ENCODE results near the gene KCNS3. TPM values are rescaled to one million over a fixed set of nuclear protein-coding genes. Genes with fewer than 3 reads are reported as not detected.
"Not testable (repeated sequence)": the region's sequence is repeated elsewhere in the genome, so short reads cannot be mapped to it uniquely, and the experiment has no call there.

KCNS3 gene
- total and polyA plus RNA-seq, 10 donors, result 0.41 to 2.6 (median 1.0) TPM

- WGBS, 5 donors, result 73 to 90% (median 78%) methylated on average over 5 of the region's 5 CpGs
- DNase-seq, result no peak
- Histone ChIP-seq H3K27me3 (replicated peaks in 1 of 7) (no peaks in the 10 kb centered on the region), H3K4me1 (no peaks in the 10 kb centered on the region), H3K36me3 (no peaks in the 10 kb centered on the region), H3K27ac (no peak overlapping the region), H3K9me3 (no peaks in the 10 kb centered on the region), H3K4me3 (no peak overlapping the region)
- intact Hi-C loops (cut with DNase I; ENCODE audit: low total_unique reads), result no loop called here
- TF ChIP-seq, protein P1, sequence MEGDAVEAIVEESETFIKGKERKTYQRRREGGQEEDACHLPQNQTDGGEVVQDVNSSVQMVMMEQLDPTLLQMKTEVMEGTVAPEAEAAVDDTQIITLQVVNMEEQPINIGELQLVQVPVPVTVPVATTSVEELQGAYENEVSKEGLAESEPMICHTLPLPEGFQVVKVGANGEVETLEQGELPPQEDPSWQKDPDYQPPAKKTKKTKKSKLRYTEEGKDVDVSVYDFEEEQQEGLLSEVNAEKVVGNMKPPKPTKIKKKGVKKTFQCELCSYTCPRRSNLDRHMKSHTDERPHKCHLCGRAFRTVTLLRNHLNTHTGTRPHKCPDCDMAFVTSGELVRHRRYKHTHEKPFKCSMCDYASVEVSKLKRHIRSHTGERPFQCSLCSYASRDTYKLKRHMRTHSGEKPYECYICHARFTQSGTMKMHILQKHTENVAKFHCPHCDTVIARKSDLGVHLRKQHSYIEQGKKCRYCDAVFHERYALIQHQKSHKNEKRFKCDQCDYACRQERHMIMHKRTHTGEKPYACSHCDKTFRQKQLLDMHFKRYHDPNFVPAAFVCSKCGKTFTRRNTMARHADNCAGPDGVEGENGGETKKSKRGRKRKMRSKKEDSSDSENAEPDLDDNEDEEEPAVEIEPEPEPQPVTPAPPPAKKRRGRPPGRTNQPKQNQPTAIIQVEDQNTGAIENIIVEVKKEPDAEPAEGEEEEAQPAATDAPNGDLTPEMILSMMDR (IDR thresholded peaks at IDR 0.05 in 8 of 11, conservative IDR thresholded peaks at IDR 0.05 in 3 of 11), result no peak
- TF ChIP-seq POLR2A (IDR thresholded peaks at IDR 0.05) (no peak), POLR2AphosphoS5 (IDR thresholded peaks at IDR 0.05) (no peak)
These were observed 81.4 kb downstream of the KCNS3 start for GRCh38 chr2:17959833-17960232.

- H3K9me3 ChIP-seq, result no peaks in the 10 kb centered on the region
- intact Hi-C loops (cut with DNase I; ENCODE audit: low total_unique reads), result no loop called here
- H3K36me3 ChIP-seq, result no peaks in the 10 kb centered on the region
- no peaks in the 10 kb centered on the region for H3K4me1 ChIP-seq
- H3K4me3 ChIP-seq, result no peak overlapping the region
- H3K27me3 ChIP-seq (replicated peaks in 1 of 7), result peaks cover 0 to 6% (median 0%) of the 10 kb centered on the region in 7 donors
- DNase-seq, result no peak
- TF ChIP-seq POLR2AphosphoS5 (IDR thresholded peaks at IDR 0.05), result no peak
- no peak for TF ChIP-seq POLR2A (IDR thresholded peaks at IDR 0.05)
- TF ChIP-seq, protein P1 (IDR thresholded peaks at IDR 0.05 in 8 of 11, conservative IDR thresholded peaks at IDR 0.05 in 3 of 11), result no peak
- no peak overlapping the region for H3K27ac ChIP-seq
- 71 to 89% (median 84%) methylated on average over 6 of the region's 6 CpGs for WGBS, 5 donors
These were observed 82.5 kb downstream of the KCNS3 start for GRCh38 chr2:17960925-17961324.

DNA sequence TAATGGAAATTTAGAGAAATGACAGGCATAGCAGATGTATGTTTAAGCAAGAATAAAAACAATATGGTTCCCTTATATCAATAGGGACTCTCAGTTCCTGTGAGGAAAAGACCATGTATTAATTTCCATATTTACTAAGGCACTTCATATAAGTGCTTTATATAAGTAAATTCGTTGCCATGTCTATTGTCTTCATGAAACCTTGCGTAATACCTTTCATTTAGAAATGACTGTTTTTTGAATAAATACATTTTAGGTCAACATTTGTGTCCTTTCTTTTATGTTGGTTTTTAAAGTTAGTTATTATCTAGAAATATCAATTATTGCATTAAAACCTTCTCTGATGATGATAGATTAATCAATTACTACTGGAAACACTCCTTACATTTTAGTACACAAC lies 83.3 kb downstream of the KCNS3 start:
- intact Hi-C loops (cut with DNase I; ENCODE audit: low total_unique reads), result no loop called here
- peaks cover 0 to 15% (median 0%) of the 10 kb centered on the region in 7 donors for H3K27me3 ChIP-seq (replicated peaks in 1 of 7)
- 77 to 90% (median 84%) methylated on average over 2 of the region's 2 CpGs for WGBS, 5 donors

GRCh38 chr2:17962876-17963275 lies 84.4 kb downstream of the KCNS3 start:
- WGBS, 5 donors, result 12 to 16% (median 13%) methylated on average over 2 of the region's 2 CpGs
- H3K4me3 ChIP-seq, result no peak overlapping the region
- peaks cover 0 to 15% (median 0%) of the 10 kb centered on the region in 7 donors for H3K27me3 ChIP-seq (replicated peaks in 1 of 7)
- DNase-seq, result no peak
- no peak for TF ChIP-seq POLR2AphosphoS5 (IDR thresholded peaks at IDR 0.05)
- TF ChIP-seq, protein P1 (IDR thresholded peaks at IDR 0.05 in 8 of 11, conservative IDR thresholded peaks at IDR 0.05 in 3 of 11), result no peak
- TF ChIP-seq POLR2A (IDR thresholded peaks at IDR 0.05), result no peak
- intact Hi-C loops (cut with DNase I; ENCODE audit: low total_unique reads), result no loop called here
- H3K4me1 ChIP-seq, result no peaks in the 10 kb centered on the region
- no peak overlapping the region for H3K27ac ChIP-seq
- no peaks in the 10 kb centered on the region for H3K36me3 ChIP-seq
- no peaks in the 10 kb centered on the region for H3K9me3 ChIP-seq

More for the DNA sequence above, 83.3 kb downstream of the KCNS3 start:
- no peaks in the 10 kb centered on the region for H3K9me3 ChIP-seq
- TF ChIP-seq POLR2AphosphoS5 (IDR thresholded peaks at IDR 0.05), result no peak
- TF ChIP-seq, protein P1 (IDR thresholded peaks at IDR 0.05 in 8 of 11, conservative IDR thresholded peaks at IDR 0.05 in 3 of 11), result no peak
- no peak for TF ChIP-seq POLR2A (IDR thresholded peaks at IDR 0.05)
- H3K4me1 ChIP-seq, result no peaks in the 10 kb centered on the region
- no peak overlapping the region for H3K4me3 ChIP-seq
- DNase-seq, result no peak
- no peaks in the 10 kb centered on the region for H3K36me3 ChIP-seq
- H3K27ac ChIP-seq, result no peak overlapping the region

- H3K36me3 ChIP-seq; H3K27ac ChIP-seq; H3K4me3 ChIP-seq; intact Hi-C loops (cut with DNase I; ENCODE audit: low total_unique reads); H3K4me1 ChIP-seq; DNase-seq; H3K9me3 ChIP-seq: not testable (repeated sequence)
- 90 to 98% (median 94%) methylated on average over 11 to 16 of the region's 16 CpGs for WGBS, 5 donors
- H3K27me3 ChIP-seq (replicated peaks in 1 of 7), result peaks cover 0 to 22% (median 0%) of the 10 kb centered on the region in 7 donors
These were observed 85.1 kb downstream of the KCNS3 start for GRCh38 chr2:17963571-17963970.
